Stimulated activated effector memory CD8-positive, alpha-beta T cell treated with anti-CD3 and anti-CD28 coated beads, Interleukin-12 subunit alpha, Interleukin-12 subunit beta, amount 100 ng/mL, for 72 hours (primary cell): ENCODE data around the gene SLC6A3.
"Not testable (repeated sequence)": the region's sequence is repeated elsewhere in the genome, so short reads cannot be mapped to it uniquely, and the experiment has no call there.

Source experiments
- ATAC-seq: fragments of 150-1000 bp; cut with Tn5 transposase; 2 replicates; pipeline ENCODE4 v1.10.0; 2021
- DNase-seq, 2 donors: peaks; one replicate each; pipeline ENCODE4 v3.0.0; 2021 to 2022; ENCODE audit warnings: low spot score in 2 of 2
- H3K27ac Mint-ChIP-seq: one replicate; pipeline ENCODE4 v1.8.0; 2022; ENCODE audit warnings: mild to moderate bottlenecking, mixed read lengths
- H3K36me3 Mint-ChIP-seq: one replicate; pipeline ENCODE4 v1.8.0; 2022; ENCODE audit warnings: mild to moderate bottlenecking, mixed read lengths
- H3K4me1 Mint-ChIP-seq: one replicate; pipeline ENCODE4 v1.8.0; 2022; ENCODE audit warnings: mixed read lengths
- H3K4me3 Mint-ChIP-seq: one replicate; pipeline ENCODE4 v1.8.0; 2022; ENCODE audit warnings: mild to moderate bottlenecking, mixed read lengths
- H3K9me3 Mint-ChIP-seq: one replicate; pipeline ENCODE4 v1.8.0; 2022; ENCODE audit warnings: mixed read lengths

Gene SLC6A3

GRCh38 chr5:1429496-1429895, 15.7 kb downstream of the SLC6A3 start:
- Mint-ChIP-seq H3K9me3 (peaks cover 24% of the 10 kb centered on the region), H3K4me3 (no peak overlapping the region), H3K4me1 (peaks cover 6% of the 10 kb centered on the region), H3K36me3 (no peaks in the 10 kb centered on the region), H3K27ac (no peak overlapping the region)
- ATAC-seq (no peak), DNase-seq (no peak)

GRCh38 chr5:1429066-1429465, 16.2 kb downstream of the SLC6A3 start:
- no peak for DNase-seq
- no peak for ATAC-seq
- Mint-ChIP-seq H3K9me3 (peaks cover 24% of the 10 kb centered on the region), H3K4me1 (peaks cover 10% of the 10 kb centered on the region), H3K27ac (no peak overlapping the region), H3K36me3 (no peaks in the 10 kb centered on the region), H3K4me3 (no peak overlapping the region)

GRCh38 chr5:1428107-1428506, 17.1 kb downstream of the SLC6A3 start:
- Mint-ChIP-seq H3K36me3 (no peaks in the 10 kb centered on the region), H3K27ac (no peak overlapping the region)

GRCh38 chr5:1424716-1425115, 20.5 kb downstream of the SLC6A3 start:
- ATAC-seq (no peak), DNase-seq (no peak)
- no peak overlapping the region for H3K4me3 Mint-ChIP-seq
- peak overlapping the region; percentile 67 for H3K27ac Mint-ChIP-seq
- peaks cover 18% of the 10 kb centered on the region for H3K9me3 Mint-ChIP-seq
- H3K4me1 Mint-ChIP-seq = peaks cover 5% of the 10 kb centered on the region
- no peaks in the 10 kb centered on the region for H3K36me3 Mint-ChIP-seq

More at GRCh38 chr5:1428107-1428506, 17.1 kb downstream of the SLC6A3 start:
- Mint-ChIP-seq H3K4me3 (no peak overlapping the region), H3K4me1 (peaks cover 5% of the 10 kb centered on the region), H3K9me3 (peaks cover 21% of the 10 kb centered on the region)
- ATAC-seq (no peak), DNase-seq (no peak)

GRCh38 chr5:1423901-1424603, 21.2 kb downstream of the SLC6A3 start:
- Mint-ChIP-seq H3K4me1 (peaks cover 5% of the 10 kb centered on the region), H3K9me3 (peaks cover 14% of the 10 kb centered on the region), H3K36me3 (no peaks in the 10 kb centered on the region), H3K27ac (peak overlapping the region; percentile 67), H3K4me3 (no peak overlapping the region)
- DNase-seq (no peak), ATAC-seq (no peak)

GRCh38 chr5:1422522-1422921, 22.7 kb downstream of the SLC6A3 start:
- not testable (repeated sequence) for H3K4me1 Mint-ChIP-seq, H3K27ac Mint-ChIP-seq, H3K36me3 Mint-ChIP-seq, ATAC-seq, H3K4me3 Mint-ChIP-seq, DNase-seq, H3K9me3 Mint-ChIP-seq

- peaks cover 5% of the 10 kb centered on the region for H3K9me3 Mint-ChIP-seq
- ATAC-seq = no peak
- no peak for DNase-seq
Observed at GRCh38 chr5:1421521-1422341, 23.5 kb downstream of the SLC6A3 start.

GRCh38 chr5:1420211-1421195, 24.7 kb downstream of the SLC6A3 start:
- H3K4me3 Mint-ChIP-seq = no peak overlapping the region
- ATAC-seq (no peak), DNase-seq (no peak)
- no peaks in the 10 kb centered on the region for H3K36me3 Mint-ChIP-seq
- H3K27ac Mint-ChIP-seq = no peak overlapping the region
- no peaks in the 10 kb centered on the region for H3K9me3 Mint-ChIP-seq
- peaks cover 5% of the 10 kb centered on the region for H3K4me1 Mint-ChIP-seq

More at GRCh38 chr5:1421521-1422341, 23.5 kb downstream of the SLC6A3 start:
- H3K4me1 Mint-ChIP-seq = peaks cover 5% of the 10 kb centered on the region
- H3K36me3 Mint-ChIP-seq = no peaks in the 10 kb centered on the region
- H3K27ac Mint-ChIP-seq = no peak overlapping the region
- no peak overlapping the region for H3K4me3 Mint-ChIP-seq

GRCh38 chr5:1419476-1420210, 25.6 kb downstream of the SLC6A3 start:
- ATAC-seq (no peak), DNase-seq (no peak)
- no peak overlapping the region for H3K4me3 Mint-ChIP-seq
- H3K36me3 Mint-ChIP-seq = no peaks in the 10 kb centered on the region
- no peak overlapping the region for H3K27ac Mint-ChIP-seq
- peaks cover 5% of the 10 kb centered on the region for H3K4me1 Mint-ChIP-seq
- no peaks in the 10 kb centered on the region for H3K9me3 Mint-ChIP-seq

GRCh38 chr5:1418921-1419280, 26.3 kb downstream of the SLC6A3 start:
- DNase-seq = no peak
- no peak for ATAC-seq
- H3K9me3 Mint-ChIP-seq = no peaks in the 10 kb centered on the region
- no peak overlapping the region for H3K4me3 Mint-ChIP-seq
- H3K4me1 Mint-ChIP-seq = no peaks in the 10 kb centered on the region
- H3K36me3 Mint-ChIP-seq = no peaks in the 10 kb centered on the region
- H3K27ac Mint-ChIP-seq = no peak overlapping the region

GRCh38 chr5:1418238-1418920, 26.9 kb downstream of the SLC6A3 start:
- H3K27ac Mint-ChIP-seq = no peak overlapping the region
- H3K9me3 Mint-ChIP-seq = no peaks in the 10 kb centered on the region
- no peak for ATAC-seq
- no peaks in the 10 kb centered on the region for H3K4me1 Mint-ChIP-seq
- no peak for DNase-seq
- no peak overlapping the region for H3K4me3 Mint-ChIP-seq
- H3K36me3 Mint-ChIP-seq = no peaks in the 10 kb centered on the region

GRCh38 chr5:1417586-1418225, 27.5 kb downstream of the SLC6A3 start:
- Mint-ChIP-seq H3K36me3 (no peaks in the 10 kb centered on the region), H3K9me3 (no peaks in the 10 kb centered on the region), H3K4me3 (no peak overlapping the region), H3K27ac (no peak overlapping the region), H3K4me1 (no peaks in the 10 kb centered on the region)
- no peak for DNase-seq
- no peak for ATAC-seq

GRCh38 chr5:1416856-1417469, 28.3 kb downstream of the SLC6A3 start:
- no peak overlapping the region for H3K27ac Mint-ChIP-seq
- ATAC-seq = no peak
- no peaks in the 10 kb centered on the region for H3K9me3 Mint-ChIP-seq
- H3K4me3 Mint-ChIP-seq = no peak overlapping the region
- H3K4me1 Mint-ChIP-seq = no peaks in the 10 kb centered on the region
- H3K36me3 Mint-ChIP-seq = no peaks in the 10 kb centered on the region
- no peak for DNase-seq
